CD4-positive, CD25-positive, alpha-beta regulatory T cell (primary cell): Measurements from ENCODE around the gene LRRC45. TPM values are rescaled to one million over a fixed set of nuclear protein-coding genes. Genes with fewer than 3 reads are reported as not detected.

ENCODE experiments used
- ATAC-seq, 2 donors: fragments of 150-1000 bp; cut with Tn5 transposase; one replicate each; pipeline ENCODE4 v1.10.0; 2021; ENCODE audit warnings: low read depth in 2 of 2, moderate number of reproducible peaks in 2 of 2, moderate library complexity in 1 of 2
- DNase-seq, 3 donors: peaks; one replicate each; pipeline versions ENCODE4 v3.0.0 to v3.0.0-alpha.2; 2012 to 2022; ENCODE audit warnings: mixed read lengths in 1 of 3
- H3K27ac ChIP-seq: one replicate; pipeline ENCODE4 v1.7.0; 2013; ENCODE audit warnings: mild to moderate bottlenecking, low read length; ENCODE audit not compliant: insufficient read depth, poor library complexity, severe bottlenecking
- H3K27me3 ChIP-seq: one replicate; pipeline ENCODE4 v1.7.0; 2013; ENCODE audit warnings: low read length; ENCODE audit not compliant: control insufficient read depth, insufficient read depth
- H3K36me3 ChIP-seq: one replicate; pipeline ENCODE4 v1.7.0; 2013; ENCODE audit warnings: mild to moderate bottlenecking, low read length, moderate library complexity; ENCODE audit not compliant: control insufficient read depth, insufficient read depth
- H3K4me1 ChIP-seq: 2 replicates; pipeline ENCODE4 v1.7.0; 2013; ENCODE audit warnings: mild to moderate bottlenecking, low read length; ENCODE audit not compliant: insufficient read depth, control insufficient read depth, poor library complexity, severe bottlenecking
- H3K4me3 ChIP-seq: one replicate; pipeline ENCODE4 v1.7.0; 2013; ENCODE audit warnings: low read depth, mild to moderate bottlenecking, low read length, moderate library complexity
- H3K9me3 ChIP-seq, 2 experiments: 1 replicate in 1 of 2; 2 replicates in 1 of 2; pipeline ENCODE4 v1.7.0; 2013; ENCODE audit warnings: low read length in 2 of 2, mild to moderate bottlenecking in 1 of 2, moderate library complexity in 1 of 2; ENCODE audit not compliant: control insufficient read depth in 2 of 2
- H3K27ac Mint-ChIP-seq, 3 donors: one replicate each; pipeline ENCODE4 v1.8.0; 2020 to 2022; ENCODE audit warnings: mild to moderate bottlenecking in 3 of 3, mixed read lengths in 3 of 3, moderate library complexity in 2 of 3
- H3K27me3 Mint-ChIP-seq: one replicate; pipeline ENCODE4 v1.8.0; 2022; ENCODE audit warnings: mild to moderate bottlenecking, mixed read lengths
- H3K36me3 Mint-ChIP-seq: one replicate; pipeline ENCODE4 v1.8.0; 2020; ENCODE audit warnings: mixed read lengths
- H3K4me1 Mint-ChIP-seq, 4 donors: one replicate each; pipeline ENCODE4 v1.8.0; 2020 to 2022; ENCODE audit warnings: mixed read lengths in 4 of 4, mild to moderate bottlenecking in 1 of 4
- H3K4me3 Mint-ChIP-seq, 4 donors: one replicate each; pipeline ENCODE4 v1.8.0; 2020 to 2022; ENCODE audit warnings: mild to moderate bottlenecking in 4 of 4, mixed read lengths in 4 of 4, moderate library complexity in 3 of 4
- H3K9me3 Mint-ChIP-seq, 7 donors: one replicate each; pipeline ENCODE4 v1.8.0; 2020 to 2022; ENCODE audit warnings: mixed read lengths in 7 of 7, mild to moderate bottlenecking in 3 of 7, moderate library complexity in 2 of 7
- polyA plus RNA-seq, 4 donors: library from polyadenylated mRNA; unstranded; fragments of 300-500 nt; fragmentation: Illumina TruSeq; gene quantifications; one replicate each; pipeline ENCODE4 v1.2.3, GENCODE V29; 2021
- total RNA-seq: library from RNA; stranded (reverse); gene quantifications from one replicate; pipeline ENCODE4 v1.2.3, GENCODE V29; 2022

LRRC45 gene
- total and polyA plus RNA-seq, 5 donors from 2014 or later, result 3.9 to 16.6 (median 6.0) TPM

GRCh38 chr17:82028966-82029365, 5.9 kb downstream of the LRRC45 start:
- H3K27me3 ChIP-seq, result no peaks in the 10 kb centered on the region
- ATAC-seq (no peak), DNase-seq (no peak)
- H3K4me1 ChIP-seq, result peaks cover 28% of the 10 kb centered on the region
- H3K36me3 Mint-ChIP-seq, result no peaks in the 10 kb centered on the region
- H3K4me1 Mint-ChIP-seq, result peaks cover 0 to 18% (median 0%) of the 10 kb centered on the region in 4 donors
- H3K27ac ChIP-seq, result no peak overlapping the region
- no peaks in the 10 kb centered on the region for H3K9me3 ChIP-seq
- H3K27ac Mint-ChIP-seq, result no peak overlapping the region
- H3K9me3 Mint-ChIP-seq, result no peaks in the 10 kb centered on the region
- H3K27me3 Mint-ChIP-seq, result no peaks in the 10 kb centered on the region
- H3K4me3 Mint-ChIP-seq, result no peak overlapping the region
- H3K36me3 ChIP-seq, result no peaks in the 10 kb centered on the region
- no peak overlapping the region for H3K4me3 ChIP-seq

DNA sequence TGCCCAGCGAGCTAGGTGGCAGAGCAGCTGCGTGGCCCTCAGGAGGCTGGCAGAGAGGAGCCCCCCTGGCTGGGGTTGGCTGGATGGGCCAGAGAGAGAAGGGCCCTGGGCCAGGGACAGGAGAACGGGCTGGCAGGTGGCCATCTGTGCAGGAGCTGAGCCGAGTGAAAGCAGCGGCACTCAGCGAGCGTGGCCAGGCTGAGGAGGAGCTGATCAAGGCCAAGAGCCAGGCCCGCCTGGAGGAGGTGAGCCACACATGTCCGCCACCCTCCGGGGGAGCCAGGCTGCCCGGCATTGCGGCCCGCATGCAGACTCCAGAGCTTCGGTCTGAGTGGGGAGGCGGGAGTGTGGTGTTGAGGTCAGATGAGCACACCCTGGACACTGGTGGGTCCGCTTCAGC, 6.3 kb downstream of the LRRC45 start:
- H3K4me1 Mint-ChIP-seq, result peaks cover 0 to 14% (median 0%) of the 10 kb centered on the region in 4 donors
- H3K9me3 ChIP-seq, result no peaks in the 10 kb centered on the region
- ATAC-seq (no peak), DNase-seq (no peak)
- H3K36me3 ChIP-seq, result no peaks in the 10 kb centered on the region
- H3K4me3 ChIP-seq, result no peak overlapping the region
- H3K27ac ChIP-seq, result no peak overlapping the region
- H3K27me3 ChIP-seq, result no peaks in the 10 kb centered on the region
- no peaks in the 10 kb centered on the region for H3K36me3 Mint-ChIP-seq
- H3K27me3 Mint-ChIP-seq, result no peaks in the 10 kb centered on the region
- peak overlapping the region in 2 of 4 donors; percentile 62 to 74 for H3K4me3 Mint-ChIP-seq
- H3K4me1 ChIP-seq, result peaks cover 23% of the 10 kb centered on the region
- H3K9me3 Mint-ChIP-seq, result no peaks in the 10 kb centered on the region
- no peak overlapping the region for H3K27ac Mint-ChIP-seq

GRCh38 chr17:82029990-82030469, 6.9 kb downstream of the LRRC45 start:
- H3K4me1 Mint-ChIP-seq, result peaks cover 0 to 17% (median 2%) of the 10 kb centered on the region in 4 donors
- peak overlapping the region in 3 of 4 donors; percentile 62 to 91 (median 74) for H3K4me3 Mint-ChIP-seq
- DNase-seq (peak in 1 of 3 donors; percentile 21), ATAC-seq (no peak)
- H3K27ac Mint-ChIP-seq, result no peak overlapping the region
- no peak overlapping the region for H3K4me3 ChIP-seq
- H3K36me3 ChIP-seq, result no peaks in the 10 kb centered on the region
- no peaks in the 10 kb centered on the region for H3K27me3 ChIP-seq
- no peaks in the 10 kb centered on the region for H3K9me3 Mint-ChIP-seq
- peaks cover 2% of the 10 kb centered on the region for H3K36me3 Mint-ChIP-seq
- H3K27ac ChIP-seq, result no peak overlapping the region
- no peaks in the 10 kb centered on the region for H3K27me3 Mint-ChIP-seq
- H3K4me1 ChIP-seq, result peaks cover 20% of the 10 kb centered on the region
- no peaks in the 10 kb centered on the region for H3K9me3 ChIP-seq

- ATAC-seq (peak; percentile 81 to 82), DNase-seq (peak; percentile 72 to 86 (median 84))
- H3K9me3 ChIP-seq, result no peaks in the 10 kb centered on the region
- H3K4me3 ChIP-seq, result no peak overlapping the region
- no peaks in the 10 kb centered on the region for H3K27me3 ChIP-seq
- H3K36me3 ChIP-seq, result no peaks in the 10 kb centered on the region
- H3K27me3 Mint-ChIP-seq, result no peaks in the 10 kb centered on the region
- peak overlapping the region; percentile 86 to 91 (median 90) for H3K4me3 Mint-ChIP-seq
- H3K27ac ChIP-seq, result no peak overlapping the region
- H3K27ac Mint-ChIP-seq, result peak overlapping the region in 2 of 3 donors; percentile 63 to 71
- peaks cover 5% of the 10 kb centered on the region for H3K36me3 Mint-ChIP-seq
- no peaks in the 10 kb centered on the region for H3K9me3 Mint-ChIP-seq
- H3K4me1 Mint-ChIP-seq, result peaks cover 0 to 23% (median 7%) of the 10 kb centered on the region in 4 donors
- H3K4me1 ChIP-seq, result peaks cover 23% of the 10 kb centered on the region
These were observed 7.6 kb downstream of the LRRC45 start for GRCh38 chr17:82030470-82031302.

- no peaks in the 10 kb centered on the region for H3K9me3 Mint-ChIP-seq
- DNase-seq, result no peak
- no peaks in the 10 kb centered on the region for H3K36me3 ChIP-seq
- ATAC-seq, result peak in 1 of 2 donors; percentile 4
- H3K27ac ChIP-seq, result no peak within 1 kb of the TSS
- no peaks in the 10 kb centered on the region for H3K27me3 ChIP-seq
- peak within 1 kb of the TSS in 2 of 3 donors; percentile 63 to 71 for H3K27ac Mint-ChIP-seq
- peaks cover 0 to 28% (median 7%) of the 10 kb centered on the region in 4 donors for H3K4me1 Mint-ChIP-seq
- no peak within 1 kb of the TSS for H3K4me3 ChIP-seq
- H3K36me3 Mint-ChIP-seq, result peaks cover 5% of the 10 kb centered on the region
- no peaks in the 10 kb centered on the region for H3K27me3 Mint-ChIP-seq
- H3K4me3 Mint-ChIP-seq, result peak within 1 kb of the TSS; percentile 86 to 91 (median 90)
- peaks cover 29% of the 10 kb centered on the region for H3K4me1 ChIP-seq
- no peaks in the 10 kb centered on the region for H3K9me3 ChIP-seq
These were observed 8.3 kb downstream of the LRRC45 start, which contains the start of gene RAC3 for GRCh38 chr17:82031303-82031884. Gene RAC3 (plus strand): TSS chr17:82031678. CDS start chr17:82031762, 84 bp downstream.

DNA sequence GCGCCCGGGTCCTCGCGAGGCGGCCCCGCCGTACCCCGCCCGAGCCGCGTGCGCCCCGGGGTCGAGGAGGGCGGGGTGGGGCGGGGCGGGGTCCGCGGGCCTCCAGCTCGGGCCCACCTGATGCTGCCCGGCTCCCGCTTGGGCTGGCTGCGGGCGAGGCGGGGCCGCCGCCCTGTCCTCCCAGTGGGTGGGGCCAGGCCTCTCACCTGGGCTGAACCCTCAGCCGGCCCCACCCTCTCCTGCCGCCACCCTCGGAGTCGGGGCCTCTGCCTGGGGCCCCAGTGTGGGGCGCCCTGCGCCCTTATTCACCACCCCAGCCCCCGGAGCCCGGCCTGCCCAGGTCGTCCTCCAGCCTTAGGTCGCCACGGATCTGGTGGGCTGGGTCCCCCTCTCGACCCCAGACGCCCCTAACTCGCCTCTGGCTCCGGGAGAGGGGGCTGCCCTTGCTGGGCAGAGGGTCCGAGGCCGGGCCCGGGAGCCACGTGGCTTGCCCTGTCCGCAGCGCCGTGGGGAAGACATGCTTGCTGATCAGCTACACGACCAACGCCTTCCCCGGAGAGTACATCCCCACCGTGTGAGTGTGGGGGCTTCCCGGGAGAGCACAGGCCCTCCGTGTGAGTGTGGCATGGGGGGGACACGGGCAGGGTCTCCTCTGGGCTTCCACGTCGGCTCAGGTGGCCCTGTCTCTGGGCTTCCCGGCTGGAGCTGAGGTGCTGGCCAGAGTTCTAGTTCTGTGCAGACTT, 9.0 kb downstream of the LRRC45 start:
- H3K4me1 Mint-ChIP-seq, result peaks cover 0 to 28% (median 7%) of the 10 kb centered on the region in 4 donors
- Histone ChIP-seq H3K36me3 (no peaks in the 10 kb centered on the region), H3K27ac (no peak overlapping the region), H3K27me3 (no peaks in the 10 kb centered on the region), H3K4me3 (no peak overlapping the region), H3K9me3 (no peaks in the 10 kb centered on the region), H3K4me1 (peaks cover 36% of the 10 kb centered on the region)
- peaks cover 5% of the 10 kb centered on the region for H3K36me3 Mint-ChIP-seq
- no peaks in the 10 kb centered on the region for H3K9me3 Mint-ChIP-seq
- peak in 1 of 2 donors; percentile 8 for ATAC-seq
- H3K4me3 Mint-ChIP-seq, result peak overlapping the region in 3 of 4 donors; percentile 44 to 86 (median 67)
- H3K27me3 Mint-ChIP-seq, result no peaks in the 10 kb centered on the region
- peak in 2 of 3 donors; percentile 39 to 45 for DNase-seq
- no peak overlapping the region for H3K27ac Mint-ChIP-seq

- Mint-ChIP-seq H3K27me3 (no peaks in the 10 kb centered on the region), H3K9me3 (no peaks in the 10 kb centered on the region), H3K4me3 (peak overlapping the region; percentile 28 to 86 (median 65)), H3K36me3 (peaks cover 5% of the 10 kb centered on the region), H3K4me1 (peaks cover 5 to 34% (median 13%) of the 10 kb centered on the region in 4 donors), H3K27ac (no peak overlapping the region)
- ATAC-seq (no peak), DNase-seq (no peak)
- Histone ChIP-seq H3K36me3 (no peaks in the 10 kb centered on the region), H3K4me1 (peaks cover 42% of the 10 kb centered on the region), H3K4me3 (no peak overlapping the region), H3K27ac (no peak overlapping the region), H3K27me3 (no peaks in the 10 kb centered on the region), H3K9me3 (no peaks in the 10 kb centered on the region)
These were observed 10.4 kb downstream of the LRRC45 start for GRCh38 chr17:82033359-82034085.
